Jurkat, Clone E6-1 (cell line): ENCODE measurements around the gene BAHCC1.
A peak's percentile ranks its signal among the peaks of the same experiment; 100 is the strongest.

ENCODE experiments used
- DNase-seq: peaks from one replicate; pipeline ENCODE4 v3.0.0-alpha.2; 2011; ENCODE audit warnings: low read depth, low spot score
- H3K4me3 ChIP-seq: 2 replicates; pipeline ENCODE4 v1.5.1; 2011; ENCODE audit warnings: mild to moderate bottlenecking, low read length, control low read depth, moderate library complexity

BAHCC1 gene

DNA sequence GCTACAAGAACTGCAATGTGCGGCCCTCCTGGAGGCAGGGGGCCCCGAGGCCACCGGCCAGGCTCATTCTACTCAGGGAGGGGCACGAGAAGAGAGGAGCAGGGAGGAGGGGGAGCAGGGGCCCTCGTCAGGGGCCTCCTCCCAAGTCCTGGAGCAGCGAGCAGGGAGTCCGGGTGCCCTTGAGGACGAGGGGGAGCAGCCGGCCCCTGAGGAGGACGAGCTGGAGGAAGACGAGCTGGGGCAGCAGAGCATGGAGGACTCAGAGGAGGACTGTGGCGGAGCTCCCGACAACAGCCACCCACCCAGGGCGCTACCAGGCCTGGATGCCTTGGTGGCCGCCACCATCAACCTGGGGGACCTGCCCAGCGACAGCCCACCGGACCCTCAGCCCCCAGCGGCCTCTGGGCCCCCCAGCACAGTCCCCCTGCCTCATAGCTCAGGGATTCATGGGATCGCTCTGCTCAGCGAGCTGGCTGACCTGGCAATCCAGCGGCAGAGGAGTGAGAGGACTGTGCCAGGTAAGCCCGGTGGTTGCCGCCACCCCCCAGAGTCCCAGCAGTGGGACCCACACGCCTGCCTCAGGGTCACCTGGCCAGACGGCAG lies 52.2 kb downstream of the BAHCC1 start:
- no peak for DNase-seq
- no peak overlapping the region for H3K4me3 ChIP-seq

DNA sequence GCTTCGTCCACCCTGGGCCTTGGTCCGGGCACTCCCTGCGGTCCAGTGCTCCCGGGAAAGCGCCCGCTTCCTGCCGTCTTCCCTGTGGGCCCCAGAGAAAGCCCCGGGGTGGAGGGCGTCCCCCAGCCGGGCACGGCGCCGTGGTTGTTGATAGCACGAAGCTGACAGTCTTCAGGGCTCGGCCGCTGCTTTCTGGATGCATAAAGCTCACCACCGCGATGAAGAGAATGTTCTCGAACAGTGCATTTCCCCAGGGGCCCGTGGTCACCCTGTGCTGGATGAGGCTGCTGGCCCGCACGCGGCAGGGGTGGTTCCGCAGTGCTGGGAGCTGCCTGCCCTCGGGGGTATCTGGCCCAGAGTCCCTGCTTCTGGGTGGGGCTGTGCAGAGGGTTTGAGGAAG lies 53.2 kb downstream of the BAHCC1 start:
- H3K4me3 ChIP-seq = no peak overlapping the region
- DNase-seq = no peak

DNA sequence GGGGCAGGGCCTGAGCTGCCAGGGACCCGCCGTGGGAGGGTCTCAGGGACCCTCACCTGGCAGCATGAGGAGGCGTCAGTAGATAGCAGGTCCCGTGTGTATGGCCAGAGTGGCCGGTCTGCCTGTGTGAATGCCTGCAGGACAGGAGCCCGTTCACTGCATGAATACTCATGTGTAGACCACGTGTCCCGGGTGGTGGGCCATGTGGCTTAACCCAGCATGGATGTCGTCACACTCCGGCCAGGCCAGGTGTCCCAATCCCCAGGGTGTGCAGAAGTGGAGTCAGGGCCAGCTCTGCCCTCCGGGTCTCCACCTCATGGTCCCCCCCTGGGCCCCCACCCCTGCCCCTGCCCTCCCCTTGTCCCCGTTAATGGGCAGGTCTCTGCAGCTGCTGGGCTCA lies 53.7 kb downstream of the BAHCC1 start:
- DNase-seq = no peak
- no peak overlapping the region for H3K4me3 ChIP-seq

DNA sequence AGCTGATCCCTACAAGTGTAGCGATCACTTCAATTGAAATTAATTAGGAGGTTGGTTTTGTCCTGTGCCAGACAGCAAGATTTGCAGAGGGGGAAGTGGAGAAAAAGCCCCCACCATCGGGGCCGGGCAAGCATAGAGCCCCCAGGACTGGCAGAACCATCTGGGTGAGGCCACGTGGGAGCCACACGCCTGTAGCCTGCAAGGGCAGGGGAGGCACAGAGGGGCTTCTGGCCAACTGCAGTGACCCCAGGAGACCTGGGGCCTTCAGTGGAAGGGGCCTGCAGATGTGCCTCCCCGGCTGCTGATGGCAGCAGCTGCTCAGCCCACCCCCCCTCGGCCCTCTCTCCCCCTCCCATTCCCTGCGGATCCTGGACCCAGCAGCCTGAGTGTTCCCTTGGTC lies 54.1 kb downstream of the BAHCC1 start:
- no peak for DNase-seq

DNA sequence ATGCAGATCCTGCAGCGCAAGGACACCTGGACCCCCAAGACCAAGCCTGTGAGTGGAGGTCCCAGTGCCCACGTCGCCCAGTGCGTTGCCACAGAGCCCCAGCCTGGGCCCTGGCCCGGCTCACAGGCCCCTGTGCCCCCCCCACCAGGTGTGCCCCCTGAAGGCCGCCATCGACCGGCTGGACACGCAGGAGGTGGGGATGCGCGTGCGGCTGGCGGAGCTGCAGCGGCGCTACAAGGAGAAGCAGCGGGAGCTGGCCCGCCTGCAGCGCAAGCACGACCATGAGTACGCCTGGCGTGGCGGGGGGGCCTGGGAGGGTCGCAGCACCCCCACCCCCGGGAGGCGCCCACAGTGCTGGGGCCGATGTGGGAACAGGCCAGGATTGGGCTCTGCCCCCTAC lies 56.6 kb downstream of the BAHCC1 start:
- no peak for DNase-seq
- H3K4me3 ChIP-seq = no peak overlapping the region

More for the DNA sequence above, 54.1 kb downstream of the BAHCC1 start:
- no peak overlapping the region for H3K4me3 ChIP-seq

DNA sequence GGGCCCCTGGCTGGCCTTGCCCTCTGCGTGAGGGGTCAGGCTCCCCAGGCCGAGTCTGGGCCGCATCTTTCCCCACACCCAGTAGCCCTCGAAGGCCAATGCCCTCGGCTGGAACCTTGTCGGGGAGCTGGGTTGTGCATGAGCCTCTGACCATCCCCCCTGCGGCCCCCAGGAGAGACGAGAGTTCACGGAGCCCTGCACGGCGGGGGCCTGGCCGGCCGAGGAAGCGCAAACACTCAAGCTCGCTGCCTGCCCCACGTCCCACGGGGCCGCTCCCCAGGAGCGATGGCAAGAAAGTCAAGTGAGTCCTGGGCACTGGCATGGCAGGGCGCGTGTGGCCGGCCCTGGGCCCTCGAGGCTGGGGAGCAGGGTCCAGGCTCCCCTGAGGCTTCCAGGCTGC lies 57.3 kb downstream of the BAHCC1 start:
- DNase-seq = no peak
- no peak overlapping the region for H3K4me3 ChIP-seq

DNA sequence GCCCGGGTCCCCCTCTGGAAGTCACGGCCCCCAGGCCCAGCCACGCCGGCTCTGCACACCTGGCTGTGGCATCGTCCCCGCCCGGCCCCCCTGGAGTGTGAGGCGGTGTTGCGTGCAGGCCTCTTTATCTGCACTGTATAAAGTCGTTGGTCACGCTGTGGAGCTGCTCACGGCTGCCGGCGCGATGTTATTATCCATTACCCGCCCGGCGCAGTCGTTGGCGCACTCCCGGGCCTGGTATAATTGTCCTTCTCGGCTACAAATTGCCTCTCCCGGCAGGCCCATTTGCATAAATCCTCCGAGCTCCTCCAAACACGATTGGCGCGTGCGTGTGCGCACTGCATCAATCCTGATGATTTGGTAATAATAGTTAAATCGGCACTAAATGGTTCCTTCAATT lies 57.8 kb downstream of the BAHCC1 start:
- no peak overlapping the region for H3K4me3 ChIP-seq
- DNase-seq = no peak

DNA sequence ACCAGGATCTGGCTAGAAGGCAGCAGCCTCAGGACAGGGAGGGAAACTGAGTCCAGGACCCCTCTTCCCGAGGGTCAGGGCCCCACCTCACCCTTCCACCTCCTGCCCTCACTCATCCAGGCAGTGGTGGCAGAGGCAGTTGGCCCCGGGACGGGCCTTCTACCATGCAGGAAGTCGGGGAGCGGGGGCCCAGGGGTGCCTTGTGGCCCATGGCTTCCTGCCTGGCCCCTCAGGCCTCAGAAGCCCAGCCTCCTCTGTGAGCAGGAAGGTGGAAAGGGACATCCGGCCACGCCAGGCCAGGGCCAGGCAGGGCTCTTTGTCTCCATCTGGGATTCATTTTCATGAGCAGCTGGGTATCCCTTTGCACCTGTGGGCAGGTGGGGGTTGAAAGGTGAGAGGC lies 58.5 kb downstream of the BAHCC1 start:
- DNase-seq = peak; percentile 67
- H3K4me3 ChIP-seq = peak overlapping the region; percentile 13; the same call in 1 of the 2 replicates

DNA sequence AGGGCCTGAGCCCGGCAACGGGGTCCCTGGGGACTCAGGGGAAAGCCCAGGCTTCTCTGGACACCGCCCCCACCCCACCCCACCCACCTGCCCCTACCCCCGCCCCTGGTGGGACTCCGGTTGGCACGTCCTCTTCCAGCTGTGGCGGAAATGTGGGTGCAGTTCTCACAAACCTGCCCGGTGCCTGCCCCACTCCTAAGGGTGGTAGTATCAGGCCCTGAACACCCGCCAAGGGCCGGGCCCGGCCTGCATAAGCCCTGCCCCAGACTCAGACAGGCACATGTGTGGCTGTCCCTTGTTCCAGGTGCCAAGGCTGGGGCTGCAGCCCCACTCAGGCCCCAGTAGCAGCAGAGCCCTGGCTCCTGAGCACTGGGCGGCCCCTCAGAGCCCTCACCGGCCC lies 59.2 kb downstream of the BAHCC1 start:
- H3K4me3 ChIP-seq = no peak overlapping the region
- no peak for DNase-seq

DNA sequence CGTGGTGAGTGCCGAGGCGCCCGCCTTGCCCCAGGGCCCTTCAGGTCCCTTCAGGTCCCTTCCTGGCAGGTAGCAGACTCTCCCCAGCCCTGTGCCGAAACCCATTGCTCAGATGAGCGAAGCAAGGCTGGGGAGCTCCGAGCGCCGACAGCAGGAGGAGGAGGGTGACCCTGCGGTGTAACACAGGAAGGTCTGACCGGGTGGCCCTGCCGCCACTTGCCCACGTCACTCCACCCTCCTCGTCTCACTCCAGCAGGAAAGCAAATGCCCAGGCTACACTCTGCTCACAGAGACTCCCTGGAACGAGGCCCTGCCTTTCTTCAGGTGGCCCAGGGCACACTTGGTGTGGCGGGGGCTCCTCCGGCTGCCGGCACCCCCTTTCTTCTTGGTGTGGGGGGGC lies 60.1 kb downstream of the BAHCC1 start:
- DNase-seq = no peak
- no peak overlapping the region for H3K4me3 ChIP-seq

DNA sequence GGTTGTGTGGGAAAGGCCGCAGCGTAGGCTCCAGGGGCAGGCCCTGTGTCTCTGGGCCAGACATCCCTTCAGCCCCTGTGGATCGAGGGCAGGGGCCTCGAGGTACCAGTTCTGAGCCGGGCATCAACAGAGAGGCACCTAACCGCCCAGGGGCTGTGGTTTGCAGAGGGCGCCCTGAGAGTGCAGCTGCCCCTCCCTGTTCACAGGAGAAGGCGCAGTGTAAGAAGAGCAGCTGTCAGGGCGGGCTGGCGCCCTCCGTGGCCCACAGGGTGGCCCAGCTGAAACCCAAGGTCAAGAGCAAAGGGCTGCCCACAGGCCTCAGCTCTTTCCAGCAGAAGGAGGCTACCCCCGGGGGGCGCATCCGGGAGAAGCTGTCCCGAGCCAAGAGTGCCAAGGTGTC lies 60.8 kb downstream of the BAHCC1 start:
- no peak for DNase-seq
- H3K4me3 ChIP-seq = no peak overlapping the region

DNA sequence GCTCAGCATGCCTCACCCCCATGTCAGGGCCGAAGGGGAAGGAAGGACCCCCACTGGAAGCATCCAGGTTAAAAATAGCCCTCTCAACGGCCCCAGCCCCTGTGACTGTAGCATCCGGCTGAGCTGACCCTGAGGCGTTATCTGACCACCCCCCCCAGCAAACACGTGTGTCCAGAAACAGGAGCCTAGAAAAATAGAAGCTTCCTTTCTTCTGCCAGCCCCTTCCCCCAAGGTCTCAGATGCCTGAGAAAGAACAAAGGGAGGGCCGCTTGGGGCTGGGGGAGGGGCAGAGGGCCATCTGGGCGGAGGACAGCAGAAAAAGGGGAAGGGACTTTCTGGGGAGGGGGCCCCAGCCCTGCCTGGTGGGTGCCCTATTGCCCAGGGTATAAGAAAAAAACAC lies 61.5 kb downstream of the BAHCC1 start:
- DNase-seq = no peak
- no peak overlapping the region for H3K4me3 ChIP-seq

DNA sequence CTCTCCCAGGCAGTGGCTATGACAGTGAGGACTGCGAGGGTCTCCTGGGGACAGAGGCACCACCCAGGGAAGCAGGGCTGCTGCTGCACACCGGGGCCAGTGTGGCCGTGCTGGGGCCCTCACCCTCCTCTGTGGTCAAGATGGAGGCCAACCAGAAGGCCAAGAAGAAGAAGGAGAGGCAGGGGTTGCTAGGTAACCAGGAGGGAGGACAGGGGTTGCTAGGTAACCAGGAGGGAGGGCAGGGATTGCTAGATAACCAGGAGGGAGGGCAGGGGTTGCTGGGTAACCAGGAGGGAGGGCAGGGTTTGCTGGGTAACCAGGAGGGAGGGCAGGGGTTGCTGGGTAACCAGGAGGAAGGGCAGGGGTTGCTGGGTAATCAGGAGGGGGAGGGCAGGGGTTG lies 62.1 kb downstream of the BAHCC1 start:
- peak; percentile 43 for DNase-seq
- H3K4me3 ChIP-seq = no peak overlapping the region

DNA sequence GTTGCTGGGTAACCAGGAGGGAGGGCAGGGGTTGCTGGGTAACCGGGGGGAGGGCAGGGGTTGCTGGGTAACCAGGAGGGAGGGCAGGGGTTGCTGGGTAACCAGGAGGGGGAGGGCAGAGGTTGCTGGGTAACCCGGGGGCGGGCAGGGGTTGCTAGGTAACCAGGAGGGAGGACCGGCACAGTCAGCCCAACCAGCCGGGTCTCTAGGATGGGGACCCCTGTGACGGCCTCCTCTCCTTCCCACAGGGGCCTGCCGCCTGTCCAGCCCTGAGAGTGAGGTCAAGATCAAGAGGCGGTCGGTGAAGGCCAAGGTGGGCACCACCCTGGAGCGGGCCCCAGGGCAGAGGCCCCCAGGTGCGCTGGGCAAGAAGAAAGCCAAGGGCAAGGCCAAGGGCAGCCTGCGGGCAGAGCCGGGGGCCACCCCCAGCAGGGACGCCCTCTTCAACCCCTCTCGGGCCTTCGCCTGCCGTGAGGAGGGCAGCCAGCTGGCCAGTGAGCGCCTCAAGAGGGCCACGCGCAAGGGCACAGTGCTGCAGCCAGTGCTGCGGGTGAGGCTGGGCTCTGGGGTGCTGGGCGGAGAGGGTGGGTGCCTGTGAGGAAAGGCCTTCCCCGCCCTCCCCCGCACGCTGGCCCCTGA lies 62.8 kb downstream of the BAHCC1 start:
- H3K4me3 ChIP-seq = no peak overlapping the region
- DNase-seq = peak; percentile 21

DNA sequence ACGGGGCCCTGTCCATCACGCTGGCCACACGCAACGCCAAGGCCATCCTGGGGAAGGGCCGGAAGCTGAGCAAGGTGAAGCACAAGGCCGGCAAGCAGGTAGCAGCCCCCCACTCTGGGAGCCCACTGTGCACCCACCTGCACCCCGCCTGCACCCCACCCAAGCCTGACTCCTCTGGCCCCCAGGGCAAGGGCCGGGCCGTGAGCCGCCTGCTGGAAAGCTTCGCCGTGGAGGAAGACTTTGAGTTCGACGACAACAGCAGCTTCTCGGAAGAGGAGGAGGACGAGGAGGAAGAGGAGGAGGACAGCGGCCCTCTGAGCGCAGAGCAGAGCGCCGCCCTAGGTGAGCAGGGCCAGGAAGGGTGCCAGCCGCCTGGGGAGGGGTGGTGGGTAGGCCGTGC lies 63.4 kb downstream of the BAHCC1 start:
- DNase-seq = no peak
- no peak overlapping the region for H3K4me3 ChIP-seq

DNA sequence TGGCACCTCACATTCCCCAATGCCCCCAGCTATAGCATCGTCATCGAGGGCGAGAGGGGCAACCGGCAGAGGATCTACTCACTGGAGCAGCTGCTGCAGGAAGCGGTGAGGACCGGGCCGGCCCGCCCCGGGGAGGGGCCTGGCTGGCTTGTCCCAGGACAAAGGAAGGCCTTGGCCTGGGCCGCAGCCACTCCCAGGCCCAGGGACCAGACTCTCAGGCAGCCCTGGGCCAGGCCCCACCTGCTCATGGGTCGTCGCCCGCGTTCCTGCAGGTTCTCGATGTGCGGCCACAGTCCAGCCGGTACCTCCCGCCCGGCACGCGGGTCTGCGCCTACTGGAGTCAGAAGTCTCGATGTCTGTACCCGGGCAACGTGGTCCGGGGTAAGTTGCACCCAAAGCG lies 64.0 kb downstream of the BAHCC1 start:
- DNase-seq = no peak
- no peak overlapping the region for H3K4me3 ChIP-seq

DNA sequence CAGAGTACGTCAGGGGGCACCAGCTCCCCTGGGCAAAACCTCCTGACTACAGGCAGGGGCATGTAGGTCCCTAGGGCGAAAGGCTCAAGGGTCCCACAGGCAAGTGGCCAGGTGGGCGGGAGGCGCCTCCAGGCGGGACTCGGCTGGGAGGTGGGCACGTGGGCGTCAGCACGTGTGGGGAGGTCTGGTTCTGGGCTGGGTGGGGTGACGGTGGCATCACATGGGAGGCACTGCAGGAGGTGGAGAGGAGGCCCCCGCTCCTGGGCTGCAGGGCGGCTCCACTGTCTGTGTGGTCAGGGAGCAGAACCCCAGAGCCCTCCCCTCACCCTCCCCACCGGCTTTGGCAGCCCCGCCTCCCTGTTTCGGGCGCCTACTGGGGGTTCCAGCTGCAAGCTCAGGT lies 64.6 kb downstream of the BAHCC1 start:
- no peak overlapping the region for H3K4me3 ChIP-seq
- no peak for DNase-seq

DNA sequence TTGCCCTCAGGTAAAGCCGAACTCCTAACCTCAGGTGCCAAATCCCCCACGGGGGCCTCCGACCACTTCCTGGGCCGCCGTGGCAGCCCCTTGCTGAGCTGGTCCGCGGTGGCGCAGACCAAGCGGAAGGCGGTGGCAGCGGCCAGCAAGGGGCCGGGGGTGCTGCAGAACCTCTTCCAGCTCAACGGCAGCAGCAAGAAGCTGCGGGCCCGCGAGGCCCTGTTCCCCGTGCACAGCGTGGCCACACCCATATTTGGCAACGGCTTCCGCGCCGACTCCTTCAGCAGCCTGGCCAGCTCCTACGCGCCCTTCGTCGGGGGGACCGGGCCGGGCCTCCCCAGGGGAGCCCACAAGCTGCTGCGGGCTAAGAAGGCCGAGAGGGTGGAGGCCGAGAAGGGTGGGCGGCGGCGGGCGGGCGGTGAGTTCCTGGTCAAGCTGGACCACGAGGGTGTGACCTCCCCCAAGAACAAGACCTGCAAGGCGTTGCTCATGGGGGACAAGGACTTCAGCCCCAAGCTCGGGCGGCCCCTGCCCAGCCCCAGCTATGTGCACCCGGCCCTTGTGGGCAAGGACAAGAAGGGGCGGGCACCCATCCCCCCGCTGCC lies 65.7 kb downstream of the BAHCC1 start:
- no peak overlapping the region for H3K4me3 ChIP-seq
- DNase-seq = no peak

DNA sequence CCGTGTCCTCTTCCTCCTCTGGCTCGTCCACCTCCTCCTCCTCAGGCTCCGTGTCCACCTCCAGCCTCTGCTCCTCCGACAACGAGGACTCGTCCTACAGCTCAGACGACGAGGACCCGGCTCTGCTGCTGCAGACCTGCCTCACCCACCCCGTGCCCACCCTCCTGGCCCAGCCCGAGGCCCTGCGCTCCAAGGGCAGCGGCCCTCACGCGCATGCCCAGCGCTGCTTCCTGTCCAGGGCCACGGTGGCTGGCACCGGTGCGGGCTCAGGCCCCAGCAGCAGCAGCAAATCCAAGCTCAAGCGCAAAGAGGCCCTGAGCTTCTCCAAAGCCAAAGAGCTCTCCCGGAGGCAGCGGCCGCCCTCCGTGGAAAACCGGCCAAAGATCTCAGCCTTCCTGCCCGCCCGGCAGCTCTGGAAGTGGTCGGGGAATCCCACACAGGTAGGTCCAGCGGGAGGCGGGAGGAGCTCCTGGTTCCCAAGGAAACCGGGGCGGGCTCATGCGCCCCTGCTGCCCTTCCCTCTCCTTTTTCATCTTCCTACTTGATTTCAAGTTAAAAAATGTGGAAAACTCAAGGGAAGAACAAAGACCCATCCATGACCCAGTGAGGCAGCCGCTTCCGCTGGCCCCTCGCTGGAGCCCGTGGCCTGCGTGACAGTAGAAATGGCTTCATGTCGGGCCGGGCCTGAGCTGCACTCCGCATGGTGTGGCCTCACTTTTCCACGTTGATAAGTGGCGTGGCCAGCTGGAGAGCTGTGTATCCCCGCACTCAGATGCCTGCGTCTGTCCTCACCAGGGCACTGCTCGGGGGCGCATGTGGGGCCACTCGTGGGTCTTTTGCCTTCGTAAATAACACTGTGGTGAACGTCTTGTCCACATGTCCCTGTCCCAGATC lies 66.6 kb downstream of the BAHCC1 start:
- DNase-seq = no peak
- no peak overlapping the region for H3K4me3 ChIP-seq

DNA sequence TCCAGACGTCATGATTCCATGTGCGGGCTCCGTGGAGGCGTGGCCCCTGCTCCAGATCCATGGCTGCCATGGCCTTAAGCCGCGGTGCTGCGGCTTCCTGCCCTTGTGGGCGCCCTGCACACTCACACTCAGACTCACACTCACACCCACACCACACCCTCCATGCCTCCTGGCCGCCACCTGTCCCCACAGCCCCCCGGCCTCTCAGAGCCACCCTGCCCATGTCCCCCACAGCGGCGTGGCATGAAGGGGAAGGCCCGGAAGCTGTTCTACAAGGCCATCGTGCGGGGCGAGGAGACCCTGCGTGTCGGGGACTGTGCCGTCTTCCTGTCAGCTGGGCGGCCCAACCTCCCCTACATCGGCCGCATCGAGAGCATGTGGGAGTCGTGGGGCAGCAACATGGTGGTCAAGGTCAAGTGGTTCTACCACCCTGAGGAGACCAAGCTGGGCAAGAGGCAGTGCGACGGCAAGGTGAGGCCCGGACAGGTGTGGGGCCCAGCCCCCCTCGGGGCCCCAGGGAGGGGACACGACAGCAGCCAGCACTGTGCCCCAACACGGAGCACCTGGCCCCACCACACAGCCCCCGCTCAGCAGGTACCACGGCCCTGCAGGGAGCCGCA lies 67.4 kb downstream of the BAHCC1 start:
- H3K4me3 ChIP-seq = no peak overlapping the region
- DNase-seq = no peak
